Placental pericyte (primary cell): ENCODE results near the gene DLL4. TPM values are rescaled to one million over a fixed set of nuclear protein-coding genes. Genes with fewer than 3 reads are reported as not detected.

Experiments used
- small RNA-seq: library from RNA; depleted of rRNA; stranded (forward); fragments of <200 nt; gene quantifications from one replicate; pipeline ENCODE3, GENCODE V24; 2012; ENCODE audit warnings: low replicate concordance
- total RNA-seq: library from RNA; depleted of rRNA; stranded (reverse); fragments of >200 nt; gene quantifications from 2 replicates; pipeline ENCODE4 v1.2.3, GENCODE V29; 2012

Gene DLL4
- total RNA-seq: 9.4 and 53.4 TPM in 2 replicates

GRCh38 chr15:40928821-40929659, at the start of gene DLL4:
DLL4 (plus strand) TSS chr15:40929340; CDS start chr15:40929669, 329 bp downstream.

DNA sequence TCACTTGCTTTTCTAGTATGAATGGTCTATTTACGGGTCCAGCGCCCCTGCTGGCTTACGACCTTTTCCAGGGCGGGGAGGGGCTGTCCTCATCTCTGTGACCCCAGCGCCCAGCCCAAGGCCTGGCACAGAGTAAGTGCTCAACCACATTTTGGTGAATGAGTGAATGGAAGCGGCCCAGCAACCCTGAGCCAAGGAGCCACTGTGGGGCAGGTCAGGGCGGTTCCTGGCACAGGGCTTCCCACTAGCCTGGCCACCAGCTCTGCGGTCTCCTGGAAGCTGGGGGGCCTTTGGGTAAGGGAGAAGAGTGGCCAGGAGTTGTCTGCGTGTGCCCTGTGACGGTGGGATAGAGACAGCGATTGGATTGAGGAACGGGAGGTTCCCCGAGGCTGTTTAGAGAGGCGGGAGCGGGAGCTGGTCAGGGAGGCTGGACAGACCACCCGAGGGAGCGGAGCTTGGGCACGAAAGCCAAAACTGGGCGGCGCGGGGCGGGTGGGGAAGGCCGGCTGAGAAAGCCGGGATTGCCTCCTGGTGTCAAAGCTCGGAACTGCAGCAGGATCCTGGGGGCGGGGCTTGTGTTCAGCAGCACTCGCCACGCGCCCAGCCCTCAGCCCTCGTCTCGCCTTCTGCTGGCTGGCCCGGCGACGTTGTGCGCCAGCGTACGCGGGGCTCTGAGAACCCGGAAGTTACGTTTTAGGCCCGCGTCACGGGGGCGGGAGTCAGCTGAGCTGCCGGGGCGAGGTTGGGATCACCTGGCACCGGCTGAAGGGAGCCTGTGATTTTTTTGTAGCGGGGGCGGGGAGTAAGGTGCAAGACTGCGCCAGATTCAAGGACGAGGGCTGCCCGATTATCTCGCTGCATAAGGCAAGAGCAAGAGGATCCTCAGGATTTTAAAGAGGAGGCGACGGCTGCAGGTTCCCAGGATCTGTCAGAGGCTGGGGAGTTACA, 35.1 kb upstream of the DLL4 start, which contains the start of gene VPS18:
VPS18 (plus strand) TSS at position 718 of the 948 bp plus-strand sequence. CDS start 319 bp downstream, outside the sequence.

DNA sequence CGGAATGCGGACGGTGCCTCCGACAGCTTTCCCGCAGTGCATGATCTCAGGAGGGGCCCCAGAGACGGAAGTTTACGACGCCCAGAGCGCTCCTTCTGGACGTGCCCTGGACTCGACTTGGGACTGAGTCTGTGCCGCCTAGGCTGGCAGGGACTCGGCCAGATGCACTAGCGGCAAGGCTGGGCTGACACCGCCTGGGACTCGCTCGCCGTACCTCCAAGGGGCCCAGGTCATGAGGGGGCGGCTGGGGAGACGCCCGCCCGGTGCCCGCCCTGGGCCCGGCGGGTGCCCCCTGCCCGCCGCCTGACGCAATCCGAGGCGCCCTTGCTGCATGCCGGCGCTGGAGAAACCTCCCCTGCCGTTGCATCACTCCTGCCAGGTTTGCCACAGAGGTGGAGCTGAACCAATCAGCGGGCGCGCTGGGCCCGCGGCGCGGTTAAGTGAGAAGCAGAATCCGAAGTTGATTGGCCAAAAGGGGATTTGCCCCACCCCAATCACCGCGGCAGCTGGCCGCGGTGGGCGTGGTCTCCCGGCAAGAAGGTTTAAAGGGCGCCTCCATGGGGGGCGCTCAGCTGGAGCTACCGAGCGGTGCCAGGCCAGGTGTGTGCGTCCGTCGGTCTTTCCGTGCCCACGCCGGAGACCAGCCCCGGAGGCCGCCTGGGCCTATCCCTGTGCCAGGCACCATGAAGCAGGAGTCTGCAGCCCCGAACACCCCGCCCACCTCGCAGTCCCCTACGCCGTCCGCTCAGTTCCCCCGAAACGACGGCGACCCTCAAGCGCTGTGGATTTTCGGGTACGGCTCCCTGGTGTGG, 24.0 kb downstream of the DLL4 start, which contains the start of gene CHAC1:
CHAC1 (plus strand) TSS at position 571 of the 812 bp plus-strand sequence; CDS start at position 684, 113 bp downstream.

Small RNA genes within 50 kb of the gene (small RNA-seq; reads per million reads assigned to genes)
- not detected for gene ISCA1P4

Other genes starting within 250 kb of the DLL4 start
- 2.0 and 10.7 TPM in 2 replicates for gene RAD51, start 234.2 kb upstream of the DLL4 start, total RNA-seq
- 24.2 and 36.3 TPM in 2 replicates for gene RMDN3, start 174.1 kb upstream of the DLL4 start, total RNA-seq
- gene GCHFR, start 165.3 kb upstream of the DLL4 start, total RNA-seq: 1.0 and 3.3 TPM in 2 replicates
- gene C15orf62, start 159.4 kb upstream of the DLL4 start, total RNA-seq: not detected in 2 replicates
- 20.6 and 25.6 TPM in 2 replicates for gene ZFYVE19, start 122.3 kb upstream of the DLL4 start, total RNA-seq
- 13.6 and 17.2 TPM in 2 replicates for gene DNAJC17, start 121.9 kb upstream of the DLL4 start, total RNA-seq
- gene PPP1R14D, start 100.6 kb upstream of the DLL4 start, total RNA-seq: not detected in 2 replicates
- gene SPINT1, start 85.3 kb upstream of the DLL4 start, total RNA-seq: 0.44 and 1.3 TPM in 2 replicates
- gene RHOV, start 55.1 kb upstream of the DLL4 start, total RNA-seq: not detected in 2 replicates
- 56.7 and 78.3 TPM in 2 replicates for gene VPS18, start 34.9 kb upstream of the DLL4 start, total RNA-seq
- 57.3 and 143 TPM in 2 replicates for gene CHAC1, start 24.1 kb downstream of the DLL4 start, total RNA-seq
- gene INO80, start 186.9 kb downstream of the DLL4 start, total RNA-seq: 19.7 and 31.2 TPM in 2 replicates